Thyroid gland (tissue), 4 donors: ENCODE data around the gene EGLN3. TPM values are rescaled to one million over a fixed set of nuclear protein-coding genes. Genes with fewer than 3 reads are reported as not detected.

Source experiments
- DNase-seq, 2 donors: peaks; one replicate each; pipeline ENCODE4 v3.0.0-alpha.2; 2019
- H3K27ac ChIP-seq, 3 donors: fragments of 200-600 bp; sonication (generic); 1 replicate in 2 of 3; 2 replicates in 1 of 3; pipeline ENCODE4 v1.5.1; 2016 to 2019; ENCODE audit warnings: mild to moderate bottlenecking in 1 of 3, moderate library complexity in 1 of 3
- H3K27me3 ChIP-seq: fragments of 200-600 bp; sonication (generic); one replicate; pipeline ENCODE4 v1.5.1; 2019
- H3K36me3 ChIP-seq, 2 donors: fragments of 200-600 bp; sonication (generic); one replicate each; pipeline ENCODE4 v1.5.1; 2016 to 2019
- H3K4me1 ChIP-seq, 2 donors: fragments of 200-600 bp; sonication (generic); one replicate each; pipeline ENCODE4 v1.5.1; 2017 to 2019
- H3K4me3 ChIP-seq, 3 donors: fragments of 200-600 bp; sonication (generic); replicated peaks in 1 of 3; 1 replicate in 2 of 3; 2 replicates in 1 of 3; pipeline ENCODE4 v1.5.1; 2016; ENCODE audit warnings: mild to moderate bottlenecking in 1 of 3
- H3K9me3 ChIP-seq: fragments of 200-600 bp; sonication (generic); one replicate; pipeline ENCODE4 v1.5.1; 2017
- CTCF ChIP-seq, 6 experiments: fragments of 200-600 bp in 3 of 6; fragments of 450-650 bp in 3 of 6; sonication (generic) in 3 of 6; IDR thresholded peaks; one replicate each; pipeline ENCODE4 v1.5.1; 2016 to 2019; ENCODE audit warnings: antibody characterized with exemption in 6 of 6, mild to moderate bottlenecking in 2 of 6, inconsistent platforms in 1 of 6, moderate library complexity in 1 of 6
- POLR2A ChIP-seq, 2 donors: fragments of 450-650 bp; IDR thresholded peaks; one replicate each; pipeline ENCODE4 v1.6.1; 2017; ENCODE audit warnings: antibody characterized with exemption in 2 of 2, mild to moderate bottlenecking in 2 of 2, moderate library complexity in 1 of 2
- WGBS, 2 donors: methylation state at CpG; one replicate each; pipeline ENCODE4 v1.1.5; 2017; 5-methylcytosine and 5-hydroxymethylcytosine counted together
- intact Hi-C: fragments of 100-400 bp; cut with DNase I; formaldehyde crosslinking; loops from one replicate; pipeline ENCODE4 v1.15.1; 2023
- total RNA-seq, 4 donors: library from RNA; depleted of rRNA; stranded (reverse); fragments of >200 nt; gene quantifications; one replicate each; pipeline ENCODE4 v1.2.3, GENCODE V29; 2016

EGLN3 gene
- total RNA-seq, 4 donors from 2014 or later, result 8.8 to 11.5 (median 10.2) TPM

GRCh38 chr14:33918256-33918655 lies 32.6 kb downstream of the EGLN3 start:
- no peak overlapping the region for H3K27ac ChIP-seq
- TF ChIP-seq POLR2A (IDR thresholded peaks at IDR 0.05), result no peak
- TF ChIP-seq CTCF (IDR thresholded peaks at IDR 0.05), result no peak
- WGBS, 2 donors, result 89 to 92% methylated on average over 3 of the region's 3 CpGs
- no peaks in the 10 kb centered on the region for H3K36me3 ChIP-seq
- H3K4me3 ChIP-seq, result no peak overlapping the region
- H3K27me3 ChIP-seq, result no peaks in the 10 kb centered on the region
- no peak for DNase-seq
- no peaks in the 10 kb centered on the region for H3K9me3 ChIP-seq
- intact Hi-C loops, result no loop called here
- peaks cover 9 to 12% of the 10 kb centered on the region in 2 donors for H3K4me1 ChIP-seq

GRCh38 chr14:33917661-33918060 lies 33.2 kb downstream of the EGLN3 start:
- no peaks in the 10 kb centered on the region for H3K27me3 ChIP-seq
- intact Hi-C loops, result no loop called here
- H3K9me3 ChIP-seq, result no peaks in the 10 kb centered on the region
- DNase-seq, result no peak
- H3K27ac ChIP-seq, result no peak overlapping the region
- H3K36me3 ChIP-seq, result no peaks in the 10 kb centered on the region
- H3K4me3 ChIP-seq, result no peak overlapping the region
- H3K4me1 ChIP-seq, result peaks cover 9 to 12% of the 10 kb centered on the region in 2 donors
- TF ChIP-seq CTCF (IDR thresholded peaks at IDR 0.05), result no peak
- no peak for TF ChIP-seq POLR2A (IDR thresholded peaks at IDR 0.05)
- WGBS, 2 donors, result 93% methylated on average over 1 of the region's 1 CpG

- Histone ChIP-seq H3K4me1 (peaks cover 9 to 12% of the 10 kb centered on the region in 2 donors), H3K9me3 (no peaks in the 10 kb centered on the region), H3K4me3 (no peak overlapping the region), H3K27ac (no peak overlapping the region), H3K36me3 (no peaks in the 10 kb centered on the region), H3K27me3 (no peaks in the 10 kb centered on the region)
- WGBS, 2 donors, result 45 to 55% methylated on average over 5 of the region's 5 CpGs
- intact Hi-C loops, result no loop called here
- TF ChIP-seq POLR2A (IDR thresholded peaks at IDR 0.05), result no peak
- TF ChIP-seq CTCF (IDR thresholded peaks at IDR 0.05), result no peak
- DNase-seq, result no peak
Observed at GRCh38 chr14:33916663-33917565, 34.0 kb downstream of the EGLN3 start.

- H3K27ac ChIP-seq, result no peak overlapping the region
- WGBS, 2 donors, result 81 to 85% methylated on average over 7 of the region's 7 CpGs
Observed at GRCh38 chr14:33915682-33916081, 35.2 kb downstream of the EGLN3 start.

More at GRCh38 chr14:33915682-33916081, 35.2 kb downstream of the EGLN3 start:
- no peaks in the 10 kb centered on the region for H3K36me3 ChIP-seq
- peaks cover 9 to 12% of the 10 kb centered on the region in 2 donors for H3K4me1 ChIP-seq
- no peaks in the 10 kb centered on the region for H3K9me3 ChIP-seq
- H3K4me3 ChIP-seq, result no peak overlapping the region
- TF ChIP-seq CTCF (IDR thresholded peaks at IDR 0.05) (no peak), POLR2A (IDR thresholded peaks at IDR 0.05) (no peak)
- intact Hi-C loops, result no loop called here
- no peak for DNase-seq
- no peaks in the 10 kb centered on the region for H3K27me3 ChIP-seq
